MM.1S (cell line): Measurements from ENCODE around the gene TRIL.

ENCODE experiments used
- DNase-seq: peaks from one replicate; pipeline ENCODE4 v3.0.0-alpha.2; 2015
- H2AFZ ChIP-seq: fragments of 300-600 bp; sonication (generic); 2 replicates; pipeline ENCODE4 v1.6.0; 2016; ENCODE audit warnings: antibody characterized with exemption, low read length
- H3F3A ChIP-seq: fragments of 300-600 bp; sonication (generic); 2 replicates; pipeline ENCODE4 v1.6.1; 2016; ENCODE audit warnings: mild to moderate bottlenecking, antibody characterized with exemption, low read length, moderate library complexity, mixed read lengths; ENCODE audit not compliant: insufficient read depth
- H3K27ac ChIP-seq: fragments of 300-600 bp; sonication (generic); 2 replicates; pipeline ENCODE4 v1.5.1; 2016; ENCODE audit warnings: mild to moderate bottlenecking, low read length
- H3K27me3 ChIP-seq: fragments of 300-600 bp; sonication (generic); replicated peaks from 2 replicates; pipeline ENCODE4 v1.6.0; 2016; ENCODE audit warnings: low read length; ENCODE audit not compliant: insufficient read depth
- H3K36me3 ChIP-seq: fragments of 300-600 bp; sonication (generic); replicated peaks from 2 replicates; pipeline ENCODE4 v1.6.1; 2016; ENCODE audit warnings: mild to moderate bottlenecking, low read length, mixed read lengths; ENCODE audit not compliant: insufficient read depth
- H3K4me1 ChIP-seq: fragments of 300-600 bp; sonication (generic); 2 replicates; pipeline ENCODE4 v1.6.1; 2016; ENCODE audit warnings: low read length, mixed read lengths
- H3K4me2 ChIP-seq: fragments of 300-600 bp; sonication (generic); 2 replicates; pipeline ENCODE4 v1.6.0; 2016; ENCODE audit warnings: low read depth, low read length
- H3K4me3 ChIP-seq: fragments of 300-600 bp; sonication (generic); 2 replicates; pipeline ENCODE4 v1.5.1; 2016; ENCODE audit warnings: low read length, mixed read lengths
- H3K79me2 ChIP-seq: fragments of 300-600 bp; sonication (generic); 2 replicates; pipeline ENCODE4 v1.6.1; 2016; ENCODE audit warnings: mixed run types, low read length, mixed read lengths
- H3K9ac ChIP-seq: fragments of 300-600 bp; sonication (generic); 2 replicates; pipeline ENCODE4 v1.6.1; 2016; ENCODE audit warnings: low read length, mixed read lengths
- H3K9me2 ChIP-seq: fragments of 300-600 bp; sonication (generic); replicated peaks from 2 replicates; pipeline ENCODE4 v1.6.1; 2016; ENCODE audit warnings: mild to moderate bottlenecking, low read length, mixed read lengths; ENCODE audit not compliant: insufficient read depth
- H3K9me3 ChIP-seq: fragments of 300-600 bp; sonication (generic); replicated peaks from 2 replicates; pipeline ENCODE4 v1.6.1; 2016; ENCODE audit warnings: mild to moderate bottlenecking, low read length, mixed read lengths; ENCODE audit not compliant: insufficient read depth
- H4K20me1 ChIP-seq: fragments of 300-600 bp; sonication (generic); 2 replicates; pipeline ENCODE4 v1.6.1; 2016; ENCODE audit warnings: mild to moderate bottlenecking, low read length, moderate library complexity, mixed read lengths; ENCODE audit not compliant: insufficient read depth
- CTCF ChIP-seq: fragments of 300-600 bp; sonication (generic); IDR thresholded peaks from 2 replicates; pipeline ENCODE4 v1.5.1; 2016; ENCODE audit warnings: antibody characterized with exemption, low read length, mixed read lengths
- EZH2 ChIP-seq: fragments of 300-600 bp; sonication (generic); optimal IDR thresholded peaks from 2 replicates; pipeline ENCODE3; 2017; ENCODE audit warnings: low read depth, mild to moderate bottlenecking, antibody characterized with exemption, low read length, mixed read lengths
- EZH2phosphoT487 ChIP-seq: fragments of 300-600 bp; sonication (generic); IDR thresholded peaks from 2 replicates; pipeline ENCODE4 v1.6.1; 2018; ENCODE audit warnings: antibody characterized with exemption, low read length

The TRIL gene

GRCh38 chr7:28999895-29000716 is 42.0 kb upstream of the TRIL start:
- no peaks in the 10 kb centered on the region for H4K20me1 ChIP-seq
- no peaks in the 10 kb centered on the region for H3K79me2 ChIP-seq
- no peak for TF ChIP-seq EZH2phosphoT487
- no peak for TF ChIP-seq EZH2
- no peak for TF ChIP-seq CTCF
- no peak overlapping the region for H3K27ac ChIP-seq
- no peaks in the 10 kb centered on the region for H3K36me3 ChIP-seq
- H3F3A ChIP-seq, result no peaks in the 10 kb centered on the region
- no peak overlapping the region for H2AFZ ChIP-seq
- no peak overlapping the region for H3K4me3 ChIP-seq
- H3K9me2 ChIP-seq, result no peaks in the 10 kb centered on the region
- DNase-seq, result no peak
- no peak overlapping the region for H3K4me2 ChIP-seq
- no peaks in the 10 kb centered on the region for H3K4me1 ChIP-seq
- H3K9me3 ChIP-seq, result no peaks in the 10 kb centered on the region
- no peaks in the 10 kb centered on the region for H3K27me3 ChIP-seq
- no peak overlapping the region for H3K9ac ChIP-seq

GRCh38 chr7:28999427-28999826 is 41.3 kb upstream of the TRIL start:
- no peaks in the 10 kb centered on the region for H3K27me3 ChIP-seq
- no peak overlapping the region for H3K27ac ChIP-seq
- no peak overlapping the region for H3K4me3 ChIP-seq
- H3K79me2 ChIP-seq, result no peaks in the 10 kb centered on the region
- H3K4me1 ChIP-seq, result no peaks in the 10 kb centered on the region
- H3K4me2 ChIP-seq, result no peak overlapping the region
- no peaks in the 10 kb centered on the region for H3F3A ChIP-seq
- H4K20me1 ChIP-seq, result no peaks in the 10 kb centered on the region
- no peaks in the 10 kb centered on the region for H3K9me3 ChIP-seq
- TF ChIP-seq EZH2phosphoT487, result no peak
- TF ChIP-seq EZH2, result no peak
- TF ChIP-seq CTCF, result no peak
- no peak for DNase-seq
- H3K9me2 ChIP-seq, result no peaks in the 10 kb centered on the region
- no peak overlapping the region for H3K9ac ChIP-seq
- H2AFZ ChIP-seq, result no peak overlapping the region
- no peaks in the 10 kb centered on the region for H3K36me3 ChIP-seq

GRCh38 chr7:28998105-28998504 is 40.0 kb upstream of the TRIL start:
- Histone ChIP-seq H3K9me3 (no peaks in the 10 kb centered on the region), H3K9ac (no peak overlapping the region), H3K36me3 (no peaks in the 10 kb centered on the region), H3K4me1 (no peaks in the 10 kb centered on the region), H3K27me3 (no peaks in the 10 kb centered on the region), H3K4me2 (no peak overlapping the region), H4K20me1 (no peaks in the 10 kb centered on the region), H3K9me2 (no peaks in the 10 kb centered on the region), H3K79me2 (no peaks in the 10 kb centered on the region), H2AFZ (no peak overlapping the region), H3K27ac (no peak overlapping the region), H3F3A (no peaks in the 10 kb centered on the region), H3K4me3 (no peak overlapping the region)
- no peak for DNase-seq
- TF ChIP-seq EZH2, result no peak
- no peak for TF ChIP-seq EZH2phosphoT487
- no peak for TF ChIP-seq CTCF
